Loucy (cell line): ENCODE results near the gene LSM8.

Experiments
- EZH2phosphoT487 ChIP-seq: fragments of 200-600 bp; IDR thresholded peaks from 2 replicates; pipeline ENCODE4 v1.6.1; 2018; ENCODE audit warnings: antibody characterized with exemption, mild to moderate bottlenecking, moderate library complexity, borderline replicate concordance
- TF ChIP-seq, protein P1 (sequence below): fragments of 200-600 bp; sonication (generic); conservative IDR thresholded peaks from 2 replicates; pipeline ENCODE4 v1.5.1; 2014; ENCODE audit warnings: mild to moderate bottlenecking, antibody characterized with exemption, low read length

DNA sequence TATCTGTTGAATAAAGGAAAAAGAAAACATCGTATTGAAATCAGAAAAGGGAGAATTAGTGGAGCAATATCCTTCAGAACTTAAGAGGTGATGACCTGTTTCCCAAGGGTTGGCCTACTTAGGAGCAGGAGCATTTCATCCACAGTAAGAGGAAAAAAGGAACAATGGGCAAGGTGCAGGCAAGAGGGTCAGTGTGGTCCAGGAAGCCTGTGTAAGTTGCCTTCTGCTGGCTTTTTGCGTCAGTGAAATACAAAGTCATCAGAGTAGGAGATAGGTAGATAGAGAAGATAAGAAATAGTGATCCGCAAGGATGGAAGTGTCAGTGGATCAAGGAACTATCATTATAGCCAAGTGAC is 35.2 kb downstream of the LSM8 start:
- TF ChIP-seq, protein P1, sequence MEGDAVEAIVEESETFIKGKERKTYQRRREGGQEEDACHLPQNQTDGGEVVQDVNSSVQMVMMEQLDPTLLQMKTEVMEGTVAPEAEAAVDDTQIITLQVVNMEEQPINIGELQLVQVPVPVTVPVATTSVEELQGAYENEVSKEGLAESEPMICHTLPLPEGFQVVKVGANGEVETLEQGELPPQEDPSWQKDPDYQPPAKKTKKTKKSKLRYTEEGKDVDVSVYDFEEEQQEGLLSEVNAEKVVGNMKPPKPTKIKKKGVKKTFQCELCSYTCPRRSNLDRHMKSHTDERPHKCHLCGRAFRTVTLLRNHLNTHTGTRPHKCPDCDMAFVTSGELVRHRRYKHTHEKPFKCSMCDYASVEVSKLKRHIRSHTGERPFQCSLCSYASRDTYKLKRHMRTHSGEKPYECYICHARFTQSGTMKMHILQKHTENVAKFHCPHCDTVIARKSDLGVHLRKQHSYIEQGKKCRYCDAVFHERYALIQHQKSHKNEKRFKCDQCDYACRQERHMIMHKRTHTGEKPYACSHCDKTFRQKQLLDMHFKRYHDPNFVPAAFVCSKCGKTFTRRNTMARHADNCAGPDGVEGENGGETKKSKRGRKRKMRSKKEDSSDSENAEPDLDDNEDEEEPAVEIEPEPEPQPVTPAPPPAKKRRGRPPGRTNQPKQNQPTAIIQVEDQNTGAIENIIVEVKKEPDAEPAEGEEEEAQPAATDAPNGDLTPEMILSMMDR, result no peak
- TF ChIP-seq EZH2phosphoT487, result no peak
